Peyer's patch (tissue), 4 donors: Measurements from ENCODE around the gene ZNF507.
A peak's percentile ranks its signal among the peaks of the same experiment; 100 is the strongest.

Source experiments
- CTCF ChIP-seq, 6 experiments: fragments of 450-650 bp in 4 of 6; fragments of 200-600 bp in 2 of 6; sonication (generic) in 1 of 6; IDR thresholded peaks; one replicate each; pipeline ENCODE4 v1.5.1; 2017 to 2019; ENCODE audit warnings: antibody characterized with exemption in 6 of 6, mild to moderate bottlenecking in 3 of 6, moderate library complexity in 1 of 6
- POLR2A ChIP-seq, 2 donors: fragments of 450-650 bp; IDR thresholded peaks; one replicate each; pipeline ENCODE4 v1.5.1; 2017; ENCODE audit warnings: antibody characterized with exemption in 2 of 2, mild to moderate bottlenecking in 2 of 2, moderate library complexity in 2 of 2

GRCh38 chr19:32318884-32319520 is 26.4 kb upstream of the ZNF507 start:
- peak in 3 of 6 experiments; percentile 15 to 41 (median 28) for TF ChIP-seq CTCF (IDR thresholded peaks at IDR 0.05)
- no peak for TF ChIP-seq POLR2A (IDR thresholded peaks at IDR 0.05)
